ENCODE results near the gene DGKE.

The DGKE gene

GRCh38 chr17:56833809-56834379 is at the start of gene DGKE, which contains the start of gene C17orf67:
Gene DGKE, plus strand, starts transcription at chr17:56834151. Its CDS starts 645 bp downstream, at chr17:56834796.
Gene C17orf67, minus strand, starts transcription at chr17:56833920. Its CDS starts 18,110 bp downstream, at chr17:56815810.
- peak; percentile 97 for DNase-seq
- in situ Hi-C loops (cut with HindIII; ENCODE audit: low pct_ligation_motif_present, low pct_unique_long_range_greater_than_20kb, low sequenced_read_pairs): no loop called here

DNA sequence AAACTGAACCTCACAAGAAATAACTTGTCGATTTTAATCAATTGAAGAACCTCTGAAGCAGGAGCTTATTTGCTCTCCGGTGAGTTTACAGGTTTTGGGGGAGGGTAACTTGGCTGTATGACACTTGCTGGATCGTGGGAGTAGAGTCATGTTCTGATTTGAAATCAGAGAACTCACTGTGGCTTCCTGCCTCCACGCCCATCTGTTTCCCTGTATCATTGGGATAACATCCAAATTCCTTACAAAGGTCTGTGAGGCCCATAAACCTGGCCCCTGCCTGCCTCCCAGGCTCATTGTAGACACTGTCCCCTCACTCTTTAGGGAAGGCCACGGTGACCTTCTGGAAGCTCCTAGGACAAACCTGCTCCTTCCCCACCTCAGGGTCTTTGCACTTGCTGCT is 48.5 kb upstream of the DGKE start:
- DNase-seq: no peak
- in situ Hi-C loops (cut with HindIII; ENCODE audit: low pct_ligation_motif_present, low pct_unique_long_range_greater_than_20kb, low sequenced_read_pairs): no loop called here

DNA sequence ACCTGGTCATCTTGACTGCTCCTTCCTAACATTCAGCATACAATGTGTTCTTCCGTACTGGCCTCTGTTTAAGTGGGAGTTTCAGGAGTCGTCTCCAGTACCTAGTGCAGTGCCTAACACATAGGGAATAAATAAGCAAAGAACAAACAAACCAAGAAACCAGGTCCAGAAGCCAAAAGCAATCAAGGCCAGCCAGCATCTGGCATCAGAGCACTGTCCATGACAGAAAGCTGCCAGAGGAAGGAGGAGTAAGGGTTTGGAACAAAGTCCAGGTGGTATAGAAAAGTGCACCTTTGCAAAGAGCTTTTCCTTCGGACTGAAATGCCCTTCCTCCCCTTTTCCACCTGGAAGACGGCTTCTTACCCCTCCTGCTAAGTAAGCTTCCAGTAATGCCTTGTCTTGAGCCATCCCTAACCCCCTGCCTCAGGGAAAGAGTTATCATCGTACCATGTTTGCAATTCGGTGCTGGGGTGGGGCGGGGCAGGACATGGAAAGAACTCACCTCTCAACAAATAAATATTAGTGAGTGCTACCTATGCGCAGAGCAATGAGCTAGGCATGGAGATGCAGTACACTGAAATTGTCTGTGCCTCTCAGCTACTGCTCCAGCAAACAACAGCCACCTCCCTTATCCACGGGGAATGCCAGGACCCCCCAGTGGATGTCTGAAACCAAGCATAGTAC is 47.8 kb upstream of the DGKE start:
- in situ Hi-C loops (cut with HindIII; ENCODE audit: low pct_ligation_motif_present, low pct_unique_long_range_greater_than_20kb, low sequenced_read_pairs): no loop called here
- DNase-seq: no peak

DNA sequence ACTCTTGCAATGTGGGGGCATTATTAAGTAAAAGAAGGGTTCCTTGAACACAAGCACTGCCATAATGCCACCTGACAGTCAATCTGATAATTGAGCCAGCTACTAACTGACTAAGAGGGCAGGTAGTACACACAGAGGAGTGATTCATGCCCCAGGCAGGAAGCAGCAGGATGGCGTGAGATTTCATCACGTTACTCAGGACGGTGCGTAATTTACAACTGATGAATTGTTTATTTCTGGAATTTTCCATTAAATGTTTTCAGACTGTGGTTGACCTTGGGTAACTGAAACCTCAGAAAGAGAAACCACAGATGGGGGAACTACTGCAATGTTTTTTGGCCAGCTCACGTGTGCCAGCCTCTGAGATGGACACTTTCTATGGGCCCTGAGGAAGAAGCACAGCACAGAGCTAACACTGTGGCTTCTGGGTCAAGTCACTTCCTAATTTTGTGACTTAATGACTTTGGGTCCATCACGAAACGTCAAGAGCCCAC is 46.9 kb upstream of the DGKE start:
- in situ Hi-C loops (cut with HindIII; ENCODE audit: low pct_ligation_motif_present, low pct_unique_long_range_greater_than_20kb, low sequenced_read_pairs): no loop called here
- DNase-seq: peak; percentile 61

GRCh38 chr17:56792267-56792666 is 41.7 kb upstream of the DGKE start:
- no peak for DNase-seq
- in situ Hi-C loops (cut with HindIII; ENCODE audit: low pct_ligation_motif_present, low pct_unique_long_range_greater_than_20kb, low sequenced_read_pairs): no loop called here

DNA sequence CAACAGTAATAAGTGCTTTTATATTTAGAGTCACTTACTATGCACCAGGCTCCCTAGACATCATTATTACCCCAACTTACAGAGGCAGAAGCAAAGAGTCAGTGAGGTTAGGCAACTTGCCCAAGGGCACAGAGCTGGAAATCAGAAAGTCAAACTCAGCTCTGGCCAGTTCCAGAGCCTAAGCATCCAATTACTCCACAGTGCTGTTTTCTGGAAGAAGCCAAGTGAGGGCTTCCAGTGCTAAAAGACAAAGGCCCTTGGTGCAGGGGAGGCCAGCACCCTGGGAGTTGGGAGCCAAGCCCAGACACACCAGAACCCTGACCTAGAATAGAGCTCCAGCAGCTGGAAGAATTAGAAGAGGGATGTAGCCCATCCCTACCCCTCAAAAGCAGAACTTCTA is 40.4 kb upstream of the DGKE start:
- DNase-seq: no peak
- in situ Hi-C loops (cut with HindIII; ENCODE audit: low pct_ligation_motif_present, low pct_unique_long_range_greater_than_20kb, low sequenced_read_pairs): no loop called here

- no peak for DNase-seq
- in situ Hi-C loops (cut with HindIII; ENCODE audit: low pct_ligation_motif_present, low pct_unique_long_range_greater_than_20kb, low sequenced_read_pairs): no loop called here
Measured at GRCh38 chr17:56793957-56794356, 40.0 kb upstream of the DGKE start.

GRCh38 chr17:56795221-56795865 is 38.6 kb upstream of the DGKE start:
- in situ Hi-C loops (cut with HindIII; ENCODE audit: low pct_ligation_motif_present, low pct_unique_long_range_greater_than_20kb, low sequenced_read_pairs): no loop called here
- DNase-seq: no peak

DNA sequence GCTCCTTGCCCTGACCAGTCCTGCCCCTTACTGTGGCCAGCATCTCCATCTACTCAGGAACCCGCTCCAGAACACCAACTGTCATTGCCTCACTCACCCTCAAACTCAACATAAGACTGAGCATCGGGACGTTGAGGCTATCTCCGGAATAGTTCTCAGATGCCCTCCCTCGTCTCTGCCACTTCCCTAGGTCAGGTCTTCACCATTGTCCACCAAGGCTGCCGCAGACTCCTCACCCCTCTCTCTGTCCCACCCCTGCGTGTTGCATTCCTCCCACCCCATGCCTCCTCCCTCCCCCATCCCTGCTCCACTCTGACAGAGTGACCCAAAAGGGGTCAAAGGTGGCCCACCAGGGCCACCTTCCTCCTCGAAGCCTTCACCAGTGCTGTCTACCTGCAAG is 37.4 kb upstream of the DGKE start:
- no peak for DNase-seq
- in situ Hi-C loops (cut with HindIII; ENCODE audit: low pct_ligation_motif_present, low pct_unique_long_range_greater_than_20kb, low sequenced_read_pairs): no loop called here

GRCh38 chr17:56798916-56799315 is 35.0 kb upstream of the DGKE start:
- in situ Hi-C loops (cut with HindIII; ENCODE audit: low pct_ligation_motif_present, low pct_unique_long_range_greater_than_20kb, low sequenced_read_pairs): no loop called here
- no peak for DNase-seq

DNA sequence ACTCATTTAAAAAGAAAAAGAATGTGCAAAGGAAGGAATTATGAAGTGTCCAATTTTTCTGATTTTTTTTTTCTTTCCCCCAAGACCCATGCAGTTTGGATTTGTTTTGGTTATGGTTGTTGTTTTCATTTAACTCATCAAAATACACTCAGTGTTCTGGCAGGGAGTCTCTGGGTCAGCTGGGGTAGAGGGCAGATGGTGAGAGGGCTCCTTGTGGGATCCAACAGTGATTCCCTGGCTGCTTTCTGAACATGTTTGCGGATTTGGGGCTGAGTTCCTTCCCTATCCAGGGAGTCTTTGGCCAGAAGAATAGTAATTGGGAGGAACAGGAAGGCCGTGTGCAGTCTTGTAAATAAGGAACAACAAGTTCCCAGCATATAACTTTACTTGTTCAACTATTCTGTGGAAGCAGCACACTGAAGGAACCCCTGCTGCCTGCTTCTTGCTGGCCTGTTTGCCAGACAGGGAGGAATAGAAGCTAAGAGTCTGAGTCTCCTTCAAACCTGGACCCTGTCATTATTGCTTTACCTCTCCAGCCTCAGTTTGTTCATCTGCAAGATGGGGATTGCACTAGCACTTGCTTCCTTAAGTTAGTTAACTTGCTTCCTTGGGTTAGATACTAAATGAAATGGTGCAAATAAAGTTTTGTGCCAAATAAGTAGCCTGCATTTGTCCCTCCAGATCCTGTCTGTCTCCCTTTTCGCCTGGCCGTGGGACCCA is 32.3 kb upstream of the DGKE start:
- in situ Hi-C loops (cut with HindIII; ENCODE audit: low pct_ligation_motif_present, low pct_unique_long_range_greater_than_20kb, low sequenced_read_pairs): no loop called here
- DNase-seq: no peak

DNA sequence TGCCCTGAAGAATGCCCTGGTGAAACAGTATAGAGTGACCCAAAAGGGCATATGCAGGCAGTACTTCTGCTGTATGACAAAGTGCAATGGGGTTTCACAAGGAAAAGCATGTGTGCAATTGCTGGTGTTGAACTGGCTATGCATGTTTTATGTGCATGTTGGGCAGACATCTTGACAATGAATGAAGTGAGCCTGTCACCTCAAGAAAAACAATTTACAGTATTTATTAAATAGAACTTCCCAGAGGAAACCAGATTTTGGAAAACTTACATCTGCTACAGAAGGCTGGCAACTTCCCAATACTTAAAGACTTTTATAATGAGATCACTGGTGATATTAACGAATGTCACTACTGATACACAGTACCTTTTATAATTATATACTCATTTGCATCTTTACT is 30.9 kb upstream of the DGKE start:
- DNase-seq: no peak
- in situ Hi-C loops (cut with HindIII; ENCODE audit: low pct_ligation_motif_present, low pct_unique_long_range_greater_than_20kb, low sequenced_read_pairs): no loop called here

- in situ Hi-C loops (cut with HindIII; ENCODE audit: low pct_ligation_motif_present, low pct_unique_long_range_greater_than_20kb, low sequenced_read_pairs): no loop called here
- no peak for DNase-seq
Measured at GRCh38 chr17:56804454-56804853, 29.5 kb upstream of the DGKE start.

- in situ Hi-C loops (cut with HindIII; ENCODE audit: low pct_ligation_motif_present, low pct_unique_long_range_greater_than_20kb, low sequenced_read_pairs): no loop called here
- DNase-seq: no peak
Measured at GRCh38 chr17:56806949-56807348, 27.0 kb upstream of the DGKE start.

- in situ Hi-C loops (cut with HindIII; ENCODE audit: low pct_ligation_motif_present, low pct_unique_long_range_greater_than_20kb, low sequenced_read_pairs): no loop called here
- DNase-seq: no peak
Measured at GRCh38 chr17:56807723-56808122, 26.2 kb upstream of the DGKE start.

DNA sequence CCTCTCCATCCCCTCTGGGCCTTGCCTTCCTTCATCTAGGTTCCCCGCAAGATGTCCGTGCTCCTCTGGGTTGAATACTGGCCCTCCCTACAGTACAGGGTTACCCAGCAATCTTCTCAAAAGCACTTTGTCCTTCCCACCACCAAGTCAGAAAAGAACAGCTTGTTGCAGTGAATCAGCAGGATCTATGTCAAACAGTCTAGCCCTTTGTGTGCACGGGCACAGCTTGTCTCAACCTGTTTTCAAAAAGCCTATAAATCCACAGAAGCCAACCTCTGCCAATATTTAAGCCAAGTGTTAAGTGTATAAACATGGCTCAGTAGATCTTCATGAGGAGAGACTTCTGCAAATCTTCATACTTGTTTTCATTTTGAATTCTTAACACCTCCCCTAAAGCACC is 25.4 kb upstream of the DGKE start:
- in situ Hi-C loops (cut with HindIII; ENCODE audit: low pct_ligation_motif_present, low pct_unique_long_range_greater_than_20kb, low sequenced_read_pairs): no loop called here
- DNase-seq: no peak

DNA sequence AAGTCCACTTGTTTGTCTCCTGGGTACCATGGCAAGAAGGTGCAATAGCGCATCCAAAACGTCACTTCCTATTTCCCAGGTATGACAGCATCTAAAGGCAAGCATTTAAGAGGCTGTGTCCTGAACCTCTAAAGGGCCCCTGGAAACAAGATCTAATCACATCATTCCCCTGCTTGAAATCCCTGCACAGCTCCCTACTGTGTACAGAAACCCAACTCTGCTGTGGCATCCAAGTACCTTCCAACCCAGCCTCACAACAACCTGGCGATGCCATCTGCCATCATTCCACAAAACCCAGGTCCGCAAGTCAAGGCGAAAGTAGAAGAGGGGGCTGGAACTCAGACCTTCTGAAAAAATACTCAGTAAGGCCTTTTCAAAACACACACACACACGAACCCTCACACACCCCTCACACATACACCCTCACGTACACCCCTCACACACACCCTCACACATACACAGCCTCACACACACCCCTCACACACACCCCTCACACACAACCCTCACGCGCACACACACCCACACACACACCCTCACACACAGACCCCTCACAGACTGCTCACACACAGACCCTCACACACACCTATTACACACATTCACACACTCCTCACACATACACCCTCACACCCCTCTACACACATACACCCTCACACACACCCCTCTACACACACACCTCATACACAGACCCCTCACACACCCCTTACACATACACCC is 24.7 kb upstream of the DGKE start:
- DNase-seq: no peak
- in situ Hi-C loops (cut with HindIII; ENCODE audit: low pct_ligation_motif_present, low pct_unique_long_range_greater_than_20kb, low sequenced_read_pairs): no loop called here

- in situ Hi-C loops (cut with HindIII; ENCODE audit: low pct_ligation_motif_present, low pct_unique_long_range_greater_than_20kb, low sequenced_read_pairs): no loop called here
- DNase-seq: no peak
Measured at GRCh38 chr17:56809820-56810179, 24.2 kb upstream of the DGKE start.

GRCh38 chr17:56810343-56810742 is 23.6 kb upstream of the DGKE start:
- in situ Hi-C loops (cut with HindIII; ENCODE audit: low pct_ligation_motif_present, low pct_unique_long_range_greater_than_20kb, low sequenced_read_pairs): no loop called here
- DNase-seq: no peak
